Activated CD8-positive, alpha-beta memory T cell treated with anti-CD3 and anti-CD28 coated beads, Interleukin-2, amount 10 ng/mL, durations not matched to agents 7 days and 5 days (primary cell): ENCODE data around the gene BCL2. TPM values are rescaled to one million over a fixed set of nuclear protein-coding genes. Genes with fewer than 3 reads are reported as not detected.
A peak's percentile ranks its signal among the peaks of the same experiment; 100 is the strongest.

Source experiments
- ATAC-seq: fragments of 150-1000 bp; cut with Tn5 transposase; one replicate; pipeline ENCODE4 v1.10.0; 2021; ENCODE audit warnings: moderate library complexity
- CTCF ChIA-PET: fragments of 350-600 bp; sonication (Branson Sonifier 250); formaldehyde crosslinking; loops from one replicate; lab custom pipeline; 2021; ENCODE audit warnings: antibody characterized with exemption; lab: Charles Lee
- DNase-seq: peaks from one replicate; pipeline ENCODE4 v3.0.0-alpha.2; 2020
- H3K27ac Mint-ChIP-seq: one replicate; pipeline ENCODE4 v1.8.0; 2021; ENCODE audit warnings: mild to moderate bottlenecking, mixed read lengths
- H3K27me3 Mint-ChIP-seq: one replicate; pipeline ENCODE4 v1.8.0; 2021; ENCODE audit warnings: mixed read lengths
- H3K36me3 Mint-ChIP-seq: one replicate; pipeline ENCODE4 v1.8.0; 2021; ENCODE audit warnings: mild to moderate bottlenecking, mixed read lengths
- H3K4me1 Mint-ChIP-seq: one replicate; pipeline ENCODE4 v1.8.0; 2021; ENCODE audit warnings: mixed read lengths
- H3K4me3 Mint-ChIP-seq: one replicate; pipeline ENCODE4 v1.8.0; 2021; ENCODE audit warnings: mild to moderate bottlenecking, moderate library complexity, mixed read lengths
- H3K9me3 Mint-ChIP-seq: one replicate; pipeline ENCODE4 v1.8.0; 2022; ENCODE audit warnings: low read depth, mixed read lengths
- total RNA-seq, 2 experiments: library from RNA; stranded (reverse); gene quantifications; one replicate each; pipeline ENCODE4 v1.2.3, GENCODE V29; 2021

The BCL2 gene
- total RNA-seq, 2 experiments from 2014 or later: 118 to 143 TPM

DNA sequence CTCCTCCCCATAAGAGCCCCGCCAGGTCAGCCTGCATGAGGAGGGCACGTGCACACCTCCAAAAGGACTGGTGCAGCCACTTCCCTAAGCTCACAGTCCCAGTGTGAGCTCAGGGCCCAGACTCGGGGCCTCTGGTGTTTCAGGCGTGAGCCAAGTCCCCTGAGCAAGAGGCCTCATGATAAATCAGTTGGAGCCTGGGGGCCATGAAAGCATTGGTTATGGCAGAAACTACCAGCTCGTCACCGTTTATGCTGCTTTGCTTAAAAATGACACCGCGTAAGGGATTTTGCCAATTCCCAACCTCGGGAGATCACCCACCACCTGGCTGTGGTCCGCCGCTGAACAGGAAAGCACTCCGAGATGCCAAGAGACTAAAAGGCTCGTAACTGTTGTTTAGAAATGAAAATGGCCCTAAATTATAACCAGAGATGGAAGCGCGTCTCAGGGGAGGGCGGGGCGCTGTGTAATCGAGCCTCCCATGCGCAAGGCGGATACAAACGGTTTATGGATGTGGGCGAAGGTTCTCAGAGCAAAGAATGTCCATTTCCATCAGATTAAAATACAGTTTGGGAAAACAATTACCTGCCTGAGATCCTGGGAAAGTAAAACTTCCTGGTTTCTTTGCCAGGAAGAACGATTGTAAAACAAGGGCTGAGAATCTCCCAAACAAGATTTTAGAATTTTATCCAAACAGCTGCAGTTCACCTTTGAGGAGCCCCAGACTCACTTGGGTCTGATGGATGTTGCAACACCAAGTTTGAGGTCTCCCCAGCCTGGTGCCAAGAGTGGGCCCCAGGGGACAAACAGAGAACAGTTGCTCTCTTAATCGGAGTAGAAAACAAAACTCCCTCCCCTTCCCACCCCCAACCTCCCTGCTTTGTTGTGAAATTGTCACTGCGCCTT is 141.4 kb downstream of the BCL2 start:
- Mint-ChIP-seq H3K4me3 (no peak overlapping the region), H3K27ac (no peak overlapping the region), H3K9me3 (no peaks in the 10 kb centered on the region), H3K36me3 (peaks cover 53% of the 10 kb centered on the region), H3K4me1 (peaks cover 63% of the 10 kb centered on the region), H3K27me3 (no peaks in the 10 kb centered on the region)
- CTCF ChIA-PET: no interaction called here
- no peak for ATAC-seq
- no peak for DNase-seq

DNA sequence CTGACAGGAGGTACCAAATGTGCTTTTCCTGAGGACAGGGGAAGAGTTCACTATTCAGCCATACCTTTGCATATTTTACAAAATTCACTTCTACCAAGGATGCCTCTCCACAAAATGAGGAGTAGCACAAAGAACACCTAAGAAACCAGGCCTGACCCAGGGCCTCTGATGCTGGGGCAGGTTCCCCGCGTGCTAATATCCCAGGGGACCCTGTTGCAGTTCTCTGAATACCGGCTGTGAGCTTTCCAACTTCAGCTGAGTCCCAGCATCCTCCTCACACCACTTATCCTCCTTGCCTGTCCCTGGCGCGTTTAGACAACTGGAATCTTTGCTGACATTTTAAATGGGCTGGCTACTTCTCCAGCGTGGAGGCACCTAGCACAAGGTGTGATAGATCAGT is 142.3 kb downstream of the BCL2 start:
- Mint-ChIP-seq H3K27ac (no peak overlapping the region), H3K36me3 (peaks cover 52% of the 10 kb centered on the region), H3K4me1 (peaks cover 54% of the 10 kb centered on the region), H3K27me3 (no peaks in the 10 kb centered on the region), H3K9me3 (no peaks in the 10 kb centered on the region), H3K4me3 (no peak overlapping the region)
- no peak for DNase-seq
- CTCF ChIA-PET: no interaction called here
- no peak for ATAC-seq

DNA sequence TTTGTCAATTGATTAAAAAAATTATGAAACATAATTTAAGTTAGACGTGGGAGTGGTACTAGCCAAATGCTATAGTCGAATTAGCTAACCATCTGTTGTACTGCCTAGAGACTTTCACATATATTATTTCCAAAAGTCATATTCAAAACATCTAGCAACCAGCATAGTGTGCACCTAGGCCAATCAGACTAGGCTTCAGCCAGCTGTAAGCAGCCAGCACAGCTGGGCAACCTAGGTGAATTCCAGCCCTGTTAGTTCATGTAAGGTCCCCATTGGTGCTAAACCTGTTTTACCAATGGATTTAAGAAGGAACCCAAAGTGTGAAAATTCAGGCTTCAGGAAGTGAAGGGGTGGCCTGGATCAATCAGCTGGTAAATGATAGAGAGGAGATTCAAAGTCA is 144.3 kb downstream of the BCL2 start:
- Mint-ChIP-seq H3K27me3 (no peaks in the 10 kb centered on the region), H3K9me3 (no peaks in the 10 kb centered on the region), H3K4me1 (peaks cover 48% of the 10 kb centered on the region), H3K36me3 (peaks cover 57% of the 10 kb centered on the region), H3K27ac (no peak overlapping the region), H3K4me3 (no peak overlapping the region)
- no peak for DNase-seq
- no peak for ATAC-seq
- CTCF ChIA-PET: no interaction called here

DNA sequence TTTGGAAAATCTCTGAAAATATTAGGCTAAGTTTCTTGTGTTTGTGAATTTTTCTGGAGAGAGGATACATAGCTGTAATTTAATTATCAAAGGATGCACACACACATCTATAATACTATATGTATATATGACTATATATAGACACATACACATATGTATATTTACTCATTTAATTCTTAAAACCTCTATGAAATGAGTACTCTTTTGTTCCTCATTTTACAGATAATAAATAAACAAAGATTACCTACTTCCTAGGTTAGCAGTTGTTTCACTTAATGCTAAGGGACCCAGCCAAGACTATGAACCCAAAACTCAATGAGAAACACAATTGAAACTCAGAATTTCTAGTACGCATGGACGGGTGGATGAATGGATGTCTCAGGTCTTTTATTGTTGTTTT is 145.6 kb downstream of the BCL2 start:
- Mint-ChIP-seq H3K36me3 (peaks cover 49% of the 10 kb centered on the region), H3K27ac (no peak overlapping the region), H3K4me3 (no peak overlapping the region), H3K4me1 (peaks cover 43% of the 10 kb centered on the region), H3K27me3 (no peaks in the 10 kb centered on the region), H3K9me3 (no peaks in the 10 kb centered on the region)
- ATAC-seq: no peak
- no peak for DNase-seq
- CTCF ChIA-PET: interaction anchor here (2.1 to 2.2 kb wide), 2 partner anchors 19 to 144 kb away, joined by 7 read pairs; no protein-coding TSS in a partner anchor

DNA sequence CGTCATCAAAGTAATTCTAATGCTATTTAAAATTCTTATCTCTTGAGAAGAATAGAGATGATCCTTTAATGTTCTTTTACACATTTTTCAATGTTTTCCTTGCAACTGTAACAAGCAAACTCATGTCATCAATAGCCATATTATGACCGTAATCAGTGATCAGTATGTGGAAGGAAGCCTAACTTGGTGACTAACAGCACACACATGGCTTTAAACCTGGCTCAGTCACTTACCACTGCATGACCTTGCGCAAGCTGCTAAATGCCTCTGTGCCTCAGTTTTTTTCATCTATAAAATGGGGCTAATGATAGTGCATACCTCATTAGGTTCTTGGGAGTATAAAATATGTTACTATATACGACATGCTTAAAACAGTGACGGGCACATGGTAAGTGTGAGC is 149.7 kb downstream of the BCL2 start:
- CTCF ChIA-PET: interaction anchor here (1.3 to 2.2 kb wide), 3 partner anchors 10 to 149 kb away, joined by 3 to 5 read pairs (median 3); no protein-coding TSS in a partner anchor
- no peak for DNase-seq
- no peak for ATAC-seq
- Mint-ChIP-seq H3K4me3 (no peak overlapping the region), H3K27ac (no peak overlapping the region), H3K9me3 (no peaks in the 10 kb centered on the region), H3K36me3 (peaks cover 49% of the 10 kb centered on the region), H3K4me1 (peaks cover 50% of the 10 kb centered on the region), H3K27me3 (no peaks in the 10 kb centered on the region)

DNA sequence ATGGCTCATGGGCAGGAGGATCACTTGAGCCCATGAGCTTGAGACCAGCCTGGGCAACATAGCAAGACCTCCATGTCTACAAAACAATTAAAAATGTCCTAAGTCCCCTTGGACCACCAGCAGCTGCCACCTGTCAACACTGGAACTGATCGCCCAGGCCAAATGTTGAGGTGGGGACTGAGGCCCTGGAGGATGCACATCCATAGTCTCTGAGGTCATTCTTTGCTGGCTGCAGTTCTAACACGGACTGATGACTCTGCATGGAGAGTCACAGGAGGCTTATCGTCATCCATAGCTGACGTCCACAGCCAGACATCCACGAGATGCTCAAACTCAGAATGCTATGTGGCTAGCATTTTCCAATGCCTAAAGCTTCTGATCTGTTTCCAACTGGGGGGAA is 151.3 kb downstream of the BCL2 start:
- H3K4me1 Mint-ChIP-seq: peaks cover 57% of the 10 kb centered on the region
- no peaks in the 10 kb centered on the region for H3K9me3 Mint-ChIP-seq
- H3K4me3 Mint-ChIP-seq: no peak overlapping the region
- no peak overlapping the region for H3K27ac Mint-ChIP-seq
- ATAC-seq (no peak), DNase-seq (no peak)
- CTCF ChIA-PET: no interaction called here
- peaks cover 52% of the 10 kb centered on the region for H3K36me3 Mint-ChIP-seq
- H3K27me3 Mint-ChIP-seq: no peaks in the 10 kb centered on the region

DNA sequence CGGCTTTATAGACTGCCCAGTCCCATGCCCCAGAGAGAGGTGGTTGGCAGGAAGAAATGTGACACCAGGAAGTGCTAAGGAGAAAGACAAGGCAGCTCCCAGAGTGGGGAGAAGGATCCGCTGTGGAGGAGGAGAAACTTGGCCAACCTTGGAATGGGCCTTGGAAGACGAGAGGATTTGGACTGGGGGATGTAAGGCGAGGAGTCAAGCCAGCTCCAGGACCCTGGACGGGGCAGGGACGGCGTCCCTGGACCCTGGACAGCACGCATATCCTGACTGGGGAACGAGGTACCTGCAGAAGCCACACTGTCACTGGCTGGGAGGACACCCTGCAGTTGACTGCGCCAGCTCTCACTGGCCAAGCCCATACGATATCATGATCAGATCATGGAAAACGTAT is 153.4 kb downstream of the BCL2 start:
- Mint-ChIP-seq H3K9me3 (no peaks in the 10 kb centered on the region), H3K36me3 (peaks cover 45% of the 10 kb centered on the region), H3K4me1 (peaks cover 70% of the 10 kb centered on the region), H3K27me3 (no peaks in the 10 kb centered on the region), H3K4me3 (no peak overlapping the region), H3K27ac (no peak overlapping the region)
- DNase-seq (no peak), ATAC-seq (no peak)
- CTCF ChIA-PET: interaction anchor here (1.1 to 1.3 kb wide), 3 partner anchors 11 to 152 kb away, joined by 3 to 4 read pairs (median 3); no protein-coding TSS in a partner anchor

DNA sequence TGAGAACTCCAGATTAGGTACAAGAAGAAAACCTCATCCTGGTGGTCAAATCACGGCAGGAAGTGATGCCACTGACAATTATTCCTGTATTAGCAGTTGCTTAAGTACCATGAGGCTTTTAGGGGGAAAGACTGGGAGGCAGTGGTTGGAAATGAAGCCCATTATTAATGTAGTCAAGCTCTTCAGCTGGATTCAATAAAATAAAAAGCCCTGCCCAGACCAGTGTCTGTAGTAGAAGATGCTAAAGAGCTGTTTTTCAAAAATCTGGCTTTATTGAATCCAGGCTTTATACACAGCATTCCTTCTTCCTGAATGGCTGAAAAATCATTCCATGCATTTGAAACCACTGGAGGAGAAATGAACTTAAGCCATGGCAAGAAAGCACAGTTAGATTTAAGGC is 155.2 kb downstream of the BCL2 start:
- Mint-ChIP-seq H3K9me3 (no peaks in the 10 kb centered on the region), H3K4me1 (peaks cover 79% of the 10 kb centered on the region), H3K36me3 (peaks cover 52% of the 10 kb centered on the region), H3K4me3 (no peak overlapping the region), H3K27me3 (no peaks in the 10 kb centered on the region), H3K27ac (no peak overlapping the region)
- CTCF ChIA-PET: interaction anchor here (0.7 to 5.1 kb wide), 7 partner anchors 9 to 153 kb away, joined by 3 to 25 read pairs (median 3); no protein-coding TSS in a partner anchor
- no peak for DNase-seq
- ATAC-seq: no peak

DNA sequence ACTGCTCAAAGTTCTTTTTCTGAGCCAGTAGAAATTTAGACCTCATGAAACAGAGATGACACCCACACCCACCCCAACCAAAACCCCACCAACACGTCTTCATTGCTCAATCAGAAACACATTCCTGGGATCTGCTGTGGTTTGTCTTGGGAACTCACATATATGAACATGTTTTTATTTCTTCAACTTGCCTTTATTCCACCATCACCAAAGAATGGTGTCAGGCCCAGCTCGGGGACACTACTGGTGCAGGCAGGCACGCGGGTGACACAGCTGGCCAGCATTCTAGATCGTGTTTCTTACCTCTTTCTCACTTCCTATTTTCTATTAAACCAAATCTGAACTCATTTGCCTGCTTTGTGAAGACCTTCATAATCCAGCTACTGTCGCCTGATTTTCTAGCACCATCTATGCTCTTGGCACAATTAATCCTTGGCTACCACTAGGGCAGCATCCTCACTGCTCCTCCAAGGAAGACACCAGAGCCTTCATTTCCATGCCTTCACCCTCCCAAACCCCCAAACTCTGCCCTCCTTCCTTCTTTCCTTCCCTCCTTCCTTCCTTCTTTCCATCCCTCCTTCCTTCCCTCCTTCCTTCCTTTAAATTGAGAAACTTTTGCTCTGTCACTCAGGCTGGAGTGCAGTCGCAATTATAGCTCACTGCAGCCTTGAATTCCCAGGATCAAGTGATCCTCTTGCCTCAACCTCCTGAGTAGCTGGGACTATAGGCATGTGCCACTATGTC is 157.1 kb downstream of the BCL2 start:
- H3K4me3 Mint-ChIP-seq: peak overlapping the region; percentile 76

DNA sequence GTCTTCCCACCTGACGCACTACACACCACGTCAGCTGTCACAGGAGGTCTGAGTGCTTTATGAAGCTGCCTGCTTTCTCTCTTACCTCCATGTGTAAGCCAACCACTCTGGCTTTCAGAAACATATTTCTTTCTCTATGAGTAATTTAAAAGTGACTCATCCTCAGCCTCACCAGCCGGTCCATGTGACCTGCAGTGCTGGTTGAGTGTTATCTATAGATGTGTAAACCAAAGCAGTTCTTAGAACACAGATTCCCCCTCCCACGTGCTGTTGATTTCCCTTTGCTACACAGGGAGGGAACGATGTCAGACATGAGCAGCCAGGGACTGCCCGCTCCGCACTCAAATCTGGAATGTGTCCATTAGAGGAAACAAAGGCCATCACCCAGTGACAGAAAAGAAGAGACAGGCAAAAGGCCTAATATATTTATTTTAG is 157.8 kb downstream of the BCL2 start:
- Mint-ChIP-seq H3K4me3 (peak overlapping the region; percentile 76), H3K9me3 (no peaks in the 10 kb centered on the region)
- ATAC-seq: peak; percentile 88

More for the DNA sequence above, 157.1 kb downstream of the BCL2 start:
- Mint-ChIP-seq H3K9me3 (no peaks in the 10 kb centered on the region), H3K27me3 (no peaks in the 10 kb centered on the region), H3K27ac (peak overlapping the region; percentile 90), H3K36me3 (peaks cover 44% of the 10 kb centered on the region), H3K4me1 (peaks cover 90% of the 10 kb centered on the region)
- CTCF ChIA-PET: interaction anchor here (0.9 to 5.1 kb wide), 12 partner anchors 10 to 160 kb away, joined by 3 to 25 read pairs (median 4); no protein-coding TSS in a partner anchor
- DNase-seq (peak; percentile 64), ATAC-seq (no peak)

DNA sequence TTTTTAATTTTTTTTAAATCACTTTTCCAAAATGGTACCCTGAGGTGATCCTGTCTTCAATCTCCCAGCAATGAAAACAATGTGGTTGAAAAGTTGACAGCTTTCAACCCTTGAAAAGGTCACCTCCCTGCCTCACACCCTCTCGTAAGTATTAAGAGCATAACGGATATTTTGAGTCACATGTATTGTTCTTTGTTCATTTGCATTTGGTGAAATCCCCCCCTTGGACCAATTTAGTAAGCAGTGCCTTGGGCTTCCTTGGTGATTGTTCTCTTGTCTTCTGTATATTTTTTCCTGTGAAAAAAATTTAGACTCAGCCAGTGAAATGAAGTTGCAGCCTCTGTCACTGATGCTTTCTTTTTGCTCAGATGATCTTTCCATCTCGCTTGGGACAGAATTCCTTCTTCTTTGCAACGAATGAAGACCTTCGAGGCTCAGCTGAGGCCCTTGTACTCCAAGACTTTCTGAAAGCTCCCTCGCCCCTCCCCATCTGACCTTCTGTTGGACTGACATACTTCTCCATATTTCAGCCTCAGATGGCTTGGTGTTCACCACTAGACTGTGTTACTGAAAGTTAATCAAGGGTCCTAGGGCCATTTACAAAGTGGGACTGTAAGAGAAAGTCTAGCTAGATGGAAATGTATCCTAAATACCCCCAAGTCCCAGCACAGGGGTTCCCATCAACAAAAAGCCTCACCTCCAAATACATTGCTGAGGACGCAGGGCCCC is 158.4 kb downstream of the BCL2 start:
- peaks cover 98% of the 10 kb centered on the region for H3K4me1 Mint-ChIP-seq
- peak overlapping the region; percentile 90 for H3K27ac Mint-ChIP-seq
- peak overlapping the region; percentile 76 for H3K4me3 Mint-ChIP-seq
- peaks cover 40% of the 10 kb centered on the region for H3K36me3 Mint-ChIP-seq
- CTCF ChIA-PET: interaction anchor here (1.2 to 5.1 kb wide), 7 partner anchors 9 to 162 kb away, joined by 3 to 25 read pairs (median 5); no protein-coding TSS in a partner anchor
- ATAC-seq (peak; percentile 35), DNase-seq (peak; percentile 62)
- H3K27me3 Mint-ChIP-seq: no peaks in the 10 kb centered on the region
- H3K9me3 Mint-ChIP-seq: no peaks in the 10 kb centered on the region

More for the DNA sequence above, 157.8 kb downstream of the BCL2 start:
- DNase-seq: peak; percentile 93
- CTCF ChIA-PET: interaction anchor here (0.9 to 5.1 kb wide), 11 partner anchors 9 to 161 kb away, joined by 3 to 25 read pairs (median 4); no protein-coding TSS in a partner anchor
- Mint-ChIP-seq H3K27ac (peak overlapping the region; percentile 90), H3K4me1 (peaks cover 94% of the 10 kb centered on the region), H3K36me3 (peaks cover 41% of the 10 kb centered on the region), H3K27me3 (no peaks in the 10 kb centered on the region)

DNA sequence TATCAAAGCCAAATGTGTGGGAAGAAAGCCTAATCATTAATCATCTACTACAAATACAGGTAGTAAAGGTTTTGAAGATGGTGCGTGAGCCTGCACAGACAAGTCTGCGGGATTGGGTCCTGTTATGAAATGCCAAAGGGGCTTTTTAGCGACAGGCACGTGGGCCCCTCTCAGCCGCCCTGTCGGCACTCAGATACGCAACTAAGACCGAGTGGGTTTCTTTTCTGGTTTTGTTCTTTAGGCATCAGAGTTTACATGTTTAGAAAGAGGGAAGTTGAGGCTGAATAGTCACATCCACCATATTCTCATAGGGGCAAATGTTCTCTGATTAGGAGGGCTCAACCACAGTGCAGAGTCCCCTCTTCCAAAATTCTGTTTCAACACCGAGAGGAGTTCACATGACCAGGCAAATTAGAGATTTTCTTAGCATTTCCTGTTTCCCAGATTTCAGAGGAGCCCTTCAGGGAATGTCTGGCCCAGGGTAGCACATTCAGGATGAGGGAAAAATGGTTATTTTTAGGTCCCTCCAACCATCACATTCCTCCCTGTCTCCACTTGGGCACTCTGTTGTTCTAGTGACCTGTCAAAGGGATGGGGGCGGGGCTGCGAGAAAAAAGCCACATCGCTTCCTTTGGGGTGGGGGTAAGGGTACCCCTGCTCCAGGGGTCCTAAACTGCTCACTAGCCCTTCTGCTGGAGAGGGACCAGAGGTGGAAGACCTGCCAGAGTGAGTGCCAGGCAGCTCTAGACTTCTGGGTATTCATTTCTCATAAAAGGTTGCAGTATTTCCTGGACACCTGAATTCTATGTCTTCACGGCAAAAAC is 159.2 kb downstream of the BCL2 start:
- peak overlapping the region; percentile 90 for H3K27ac Mint-ChIP-seq
- ATAC-seq (no peak), DNase-seq (peak; percentile 61)
- CTCF ChIA-PET: interaction anchor here (1.5 to 5.1 kb wide), 3 partner anchors 22 to 157 kb away, joined by 5 to 25 read pairs (median 23); no protein-coding TSS in a partner anchor
- peak overlapping the region; percentile 76 for H3K4me3 Mint-ChIP-seq
- peaks cover 99% of the 10 kb centered on the region for H3K4me1 Mint-ChIP-seq
- H3K9me3 Mint-ChIP-seq: no peaks in the 10 kb centered on the region
- no peaks in the 10 kb centered on the region for H3K27me3 Mint-ChIP-seq
- H3K36me3 Mint-ChIP-seq: peaks cover 38% of the 10 kb centered on the region
